Caco-2 (cell line): Measurements from ENCODE around the gene MSI1. TPM values are rescaled to one million over a fixed set of nuclear protein-coding genes. Genes with fewer than 3 reads are reported as not detected.

Experiments used
- Bru-seq: library from RNA; stranded (reverse); fragments of 400-500 nt; gene quantifications from one replicate; lab custom pipeline; 2021; lab: Mats Ljungman, UMichigan
- BruChase-seq, 2 experiments: library from RNA; stranded (reverse); fragments of 400-500 nt; gene quantifications; one replicate each; lab custom pipeline; 2021; lab: Mats Ljungman, UMichigan
- BruUV-seq: library from RNA; stranded (reverse); fragments of 400-500 nt; replicated peaks from 2 replicates; lab custom pipeline; 2021; lab: Mats Ljungman, UMichigan
- CTCF ChIA-PET: fragments of 300-600 bp; sonication (Branson Sonifier 250); formaldehyde crosslinking; loops from one replicate; lab custom pipeline; 2022; ENCODE audit warnings: antibody characterized with exemption; lab: Charles Lee
- POLR2A ChIA-PET: fragments of 300-600 bp; sonication (Branson Sonifier 250); formaldehyde crosslinking; loops from one replicate; lab custom pipeline; 2022; ENCODE audit warnings: antibody characterized with exemption; lab: Charles Lee
- DNase-seq, 2 experiments: peaks; one replicate each; pipeline versions ENCODE4 v3.0.0 to v3.0.0-alpha.2; 2020 to 2022
- H3K27me3 ChIP-seq: replicated peaks from 2 replicates; pipeline ENCODE4 v1.6.0; 2011; ENCODE audit warnings: low read length; ENCODE audit not compliant: control insufficient read depth, insufficient read depth
- H3K36me3 ChIP-seq: 2 replicates; pipeline ENCODE4 v1.5.1; 2011; ENCODE audit warnings: low read length; ENCODE audit not compliant: control insufficient read depth, insufficient read depth
- H3K4me1 ChIP-seq: fragments of 250-450 bp; sonication (Bioruptor Pico); 2 replicates; pipeline ENCODE4 v1.5.1; 2020; ENCODE audit warnings: mild to moderate bottlenecking
- H3K4me3 ChIP-seq: 2 replicates; pipeline ENCODE4 v1.5.1; 2011; ENCODE audit warnings: low read depth, mild to moderate bottlenecking, control low read depth, low read length
- H3K9me3 ChIP-seq: fragments of 250-450 bp; sonication (Bioruptor Pico); 2 replicates; pipeline ENCODE4 v1.5.1; 2020; ENCODE audit warnings: mild to moderate bottlenecking, moderate library complexity
- H3K27ac Mint-ChIP-seq: one replicate; pipeline ENCODE4 v1.8.0; 2022; ENCODE audit warnings: mixed read lengths; ENCODE audit not compliant: unreplicated experiment
- H3K27me3 Mint-ChIP-seq: one replicate; pipeline ENCODE4 v1.8.0; 2022; ENCODE audit warnings: mixed read lengths; ENCODE audit not compliant: insufficient read depth, unreplicated experiment
- H3K36me3 Mint-ChIP-seq: one replicate; pipeline ENCODE4 v1.8.0; 2022; ENCODE audit warnings: mild to moderate bottlenecking, mixed read lengths; ENCODE audit not compliant: insufficient read depth, unreplicated experiment
- H3K4me1 Mint-ChIP-seq: one replicate; pipeline ENCODE4 v1.8.0; 2022; ENCODE audit warnings: low read depth, mixed read lengths; ENCODE audit not compliant: unreplicated experiment
- H3K4me3 Mint-ChIP-seq: one replicate; pipeline ENCODE4 v1.8.0; 2022; ENCODE audit warnings: mild to moderate bottlenecking, moderate library complexity, mixed read lengths; ENCODE audit not compliant: unreplicated experiment
- H3K9me3 Mint-ChIP-seq: one replicate; pipeline ENCODE4 v1.8.0; 2022; ENCODE audit warnings: mixed read lengths; ENCODE audit not compliant: unreplicated experiment
- CTCF ChIP-seq, 2 experiments: fragments of 200-600 bp in 1 of 2; IDR thresholded peaks; 1 replicate in 1 of 2; 2 replicates in 1 of 2; pipeline versions ENCODE4 v1.5.1 to v1.8.0; 2011 to 2022; ENCODE audit warnings: antibody characterized with exemption in 1 of 2, control low read depth in 1 of 2, inconsistent platforms in 1 of 2, low read depth in 1 of 2, low read length in 1 of 2, mild to moderate bottlenecking in 1 of 2, moderate library complexity in 1 of 2; ENCODE audit not compliant: insufficient read depth in 1 of 2, severe bottlenecking in 1 of 2, unreplicated experiment in 1 of 2
- intact Hi-C: fragments of 100-400 bp; cut with micrococcal nuclease; formaldehyde crosslinking; loops from one replicate; pipeline ENCODE4 v1.10.0; 2022; ENCODE audit not compliant: unreplicated experiment
- long read RNA-seq: library from polyadenylated mRNA; stranded (forward); transcript quantifications from one replicate; pipeline ENCODE4 v2.0.0, GENCODE V29; 2022
- total RNA-seq: library from RNA; stranded (reverse); gene quantifications from 2 replicates; pipeline ENCODE4 v1.2.3, GENCODE V29; 2022

Gene MSI1
- total RNA-seq (21.7 and 24.8 TPM in 2 replicates), Bru-seq, nascent RNA (percentile 56 among the genes with signal in this experiment), BruChase-seq, experiment 1, labeled RNA remaining after a 2-hour chase (percentile 61 among the genes with signal in this experiment), BruChase-seq, experiment 2, labeled RNA remaining after a 6-hour chase (percentile 68 among the genes with signal in this experiment)
- long read RNA-seq, partial matches to known transcripts, result 1 of 9 reads
- long read RNA-seq, other reads (novel, unspliced or antisense), result 6 of 9 reads

GRCh38 chr12:120368789-120369602 is at the start of gene MSI1:
MSI1 (minus strand) TSS chr12:120369164; CDS start chr12:120369091, 73 bp downstream.
- Histone ChIP-seq H3K9me3 (no peaks in the 10 kb centered on the region), H3K36me3 (no peaks in the 10 kb centered on the region; the same call in 1 of the 2 replicates), H3K27me3 (peaks cover 2% of the 10 kb centered on the region; the same call in 1 of the 2 replicates), H3K4me1 (peaks cover 14% of the 10 kb centered on the region), H3K4me3 (peak within 1 kb of the TSS; percentile 69)
- Mint-ChIP-seq H3K4me1 (peaks cover 9% of the 10 kb centered on the region), H3K27me3 (peaks cover 21% of the 10 kb centered on the region), H3K36me3 (no peaks in the 10 kb centered on the region), H3K4me3 (peak within 1 kb of the TSS; percentile 76), H3K27ac (no peak within 1 kb of the TSS), H3K9me3 (no peaks in the 10 kb centered on the region)
- BruUV-seq, result no TSS peak
- ChIA-PET CTCF (no interaction called here), POLR2A (no interaction called here)
- intact Hi-C loops, result no loop called here
- TF ChIP-seq CTCF (IDR thresholded peaks at IDR 0.05; ENCODE audit: insufficient read depth in 1 of 2, low read depth in 1 of 2, low read length in 1 of 2, severe bottlenecking in 1 of 2, unreplicated experiment in 1 of 2), result no peak
- DNase-seq, result peak in 1 of 2 experiments; percentile 64

- no TSS peak for BruUV-seq
- intact Hi-C loops, result no loop called here
- Histone ChIP-seq H3K27me3 (no peaks in the 10 kb centered on the region), H3K9me3 (no peaks in the 10 kb centered on the region), H3K4me3 (no peak overlapping the region), H3K36me3 (no peaks in the 10 kb centered on the region), H3K4me1 (no peaks in the 10 kb centered on the region)
- Mint-ChIP-seq H3K9me3 (no peaks in the 10 kb centered on the region), H3K27ac (peak overlapping the region; percentile 12), H3K36me3 (peaks cover 6% of the 10 kb centered on the region), H3K4me3 (no peak overlapping the region), H3K27me3 (no peaks in the 10 kb centered on the region), H3K4me1 (peaks cover 2% of the 10 kb centered on the region)
- ChIA-PET POLR2A (no interaction called here), CTCF (interaction anchor here (0.7 kb wide), 1 partner anchor 20 kb away, joined by 10 read pairs; the partner anchor contains the start of gene COX6A1)
- no peak for DNase-seq
- TF ChIP-seq CTCF (IDR thresholded peaks at IDR 0.05; ENCODE audit: insufficient read depth in 1 of 2, low read depth in 1 of 2, low read length in 1 of 2, severe bottlenecking in 1 of 2, unreplicated experiment in 1 of 2), result no peak
Measured at GRCh38 chr12:120417917-120418580, 49.1 kb upstream of the MSI1 start.
